Measurements from ENCODE around the gene RASEF. TPM values are rescaled to one million over a fixed set of nuclear protein-coding genes. Genes with fewer than 3 reads are reported as not detected.

Gene RASEF
- total RNA-seq, 1 experiment from 2014 or later: 0.09 TPM

DNA sequence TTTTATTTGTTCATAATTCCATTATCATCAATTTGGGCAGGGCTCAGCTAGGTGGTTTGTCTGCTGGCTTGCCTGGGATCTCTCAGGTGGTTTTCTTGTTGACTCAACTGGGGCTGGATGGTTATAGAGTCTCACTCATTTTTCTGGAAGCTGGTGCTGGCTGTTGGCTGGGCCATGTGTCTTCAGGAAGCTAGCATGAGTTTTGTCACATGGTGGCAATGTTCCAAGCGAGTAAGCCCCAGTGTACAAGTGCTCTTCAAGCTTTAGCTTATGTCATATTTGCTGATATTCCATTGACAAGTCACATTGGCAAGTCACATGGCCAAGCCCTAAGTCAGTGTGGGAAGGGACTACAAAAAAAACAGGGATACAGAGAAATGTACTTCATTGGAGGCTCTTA lies 2.3 kb upstream of the RASEF start:
- Histone ChIP-seq H3K27ac (ENCODE audit: low read depth, low read length, poor library complexity, severe bottlenecking) (no peak overlapping the region), H3K36me3 (ENCODE audit: insufficient read depth, low read length, poor library complexity, severe bottlenecking) (no peaks in the 10 kb centered on the region), H3K9me3 (ENCODE audit: low read depth, low read length, poor library complexity, severe bottlenecking) (no peaks in the 10 kb centered on the region), H3K4me3 (ENCODE audit: low read depth, low read length, poor library complexity, severe bottlenecking) (no peak overlapping the region), H3K27me3 (replicated peaks; ENCODE audit: insufficient read depth, low read depth, low read length, poor library complexity) (peaks cover 66% of the 10 kb centered on the region), H3K4me1 (ENCODE audit: insufficient read depth, low read length, poor library complexity, severe bottlenecking) (peaks cover 10% of the 10 kb centered on the region)
- BruUV-seq (replicated peaks): no TSS peak
- DNase-seq (ENCODE audit: low spot score): no peak
- intact Hi-C loops (cut with micrococcal nuclease; ENCODE audit: unreplicated experiment): no loop called here
- ChIA-PET POLR2A (ENCODE audit: low non-redundant PET) (no interaction called here), CTCF (no interaction called here)
- TF ChIP-seq, protein P1, sequence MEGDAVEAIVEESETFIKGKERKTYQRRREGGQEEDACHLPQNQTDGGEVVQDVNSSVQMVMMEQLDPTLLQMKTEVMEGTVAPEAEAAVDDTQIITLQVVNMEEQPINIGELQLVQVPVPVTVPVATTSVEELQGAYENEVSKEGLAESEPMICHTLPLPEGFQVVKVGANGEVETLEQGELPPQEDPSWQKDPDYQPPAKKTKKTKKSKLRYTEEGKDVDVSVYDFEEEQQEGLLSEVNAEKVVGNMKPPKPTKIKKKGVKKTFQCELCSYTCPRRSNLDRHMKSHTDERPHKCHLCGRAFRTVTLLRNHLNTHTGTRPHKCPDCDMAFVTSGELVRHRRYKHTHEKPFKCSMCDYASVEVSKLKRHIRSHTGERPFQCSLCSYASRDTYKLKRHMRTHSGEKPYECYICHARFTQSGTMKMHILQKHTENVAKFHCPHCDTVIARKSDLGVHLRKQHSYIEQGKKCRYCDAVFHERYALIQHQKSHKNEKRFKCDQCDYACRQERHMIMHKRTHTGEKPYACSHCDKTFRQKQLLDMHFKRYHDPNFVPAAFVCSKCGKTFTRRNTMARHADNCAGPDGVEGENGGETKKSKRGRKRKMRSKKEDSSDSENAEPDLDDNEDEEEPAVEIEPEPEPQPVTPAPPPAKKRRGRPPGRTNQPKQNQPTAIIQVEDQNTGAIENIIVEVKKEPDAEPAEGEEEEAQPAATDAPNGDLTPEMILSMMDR (conservative IDR thresholded peaks at IDR 0.05; ENCODE audit: low read depth, low read length): no peak
- TF ChIP-seq EZH2 (IDR thresholded peaks at IDR 0.05; ENCODE audit: borderline replicate concordance, low read depth, low read length, poor library complexity, severe bottlenecking): no peak

GRCh38 chr9:83061990-83062650 lies 822 bp downstream of the RASEF start:
- DNase-seq (ENCODE audit: low spot score): peak; percentile 7
- intact Hi-C loops (cut with micrococcal nuclease; ENCODE audit: unreplicated experiment): no loop called here
- no TSS peak for BruUV-seq (replicated peaks)
- ChIA-PET CTCF (interaction anchor here (0.5 kb wide), 1 partner anchor 558 kb away, joined by 5 read pairs; no protein-coding TSS in a partner anchor), POLR2A (ENCODE audit: low non-redundant PET) (no interaction called here)
- Histone ChIP-seq H3K4me1 (ENCODE audit: insufficient read depth, low read length, poor library complexity, severe bottlenecking) (peaks cover 10% of the 10 kb centered on the region), H3K27me3 (replicated peaks; ENCODE audit: insufficient read depth, low read depth, low read length, poor library complexity) (peaks cover 76% of the 10 kb centered on the region), H3K9me3 (ENCODE audit: low read depth, low read length, poor library complexity, severe bottlenecking) (no peaks in the 10 kb centered on the region), H3K36me3 (ENCODE audit: insufficient read depth, low read length, poor library complexity, severe bottlenecking) (no peaks in the 10 kb centered on the region), H3K4me3 (ENCODE audit: low read depth, low read length, poor library complexity, severe bottlenecking) (peak overlapping the region; percentile 19), H3K27ac (ENCODE audit: low read depth, low read length, poor library complexity, severe bottlenecking) (no peak overlapping the region)
- peak; percentile 74 for TF ChIP-seq EZH2 (IDR thresholded peaks at IDR 0.05; ENCODE audit: borderline replicate concordance, low read depth, low read length, poor library complexity, severe bottlenecking)
- TF ChIP-seq, protein P1 (conservative IDR thresholded peaks at IDR 0.05; ENCODE audit: low read depth, low read length): no peak

DNA sequence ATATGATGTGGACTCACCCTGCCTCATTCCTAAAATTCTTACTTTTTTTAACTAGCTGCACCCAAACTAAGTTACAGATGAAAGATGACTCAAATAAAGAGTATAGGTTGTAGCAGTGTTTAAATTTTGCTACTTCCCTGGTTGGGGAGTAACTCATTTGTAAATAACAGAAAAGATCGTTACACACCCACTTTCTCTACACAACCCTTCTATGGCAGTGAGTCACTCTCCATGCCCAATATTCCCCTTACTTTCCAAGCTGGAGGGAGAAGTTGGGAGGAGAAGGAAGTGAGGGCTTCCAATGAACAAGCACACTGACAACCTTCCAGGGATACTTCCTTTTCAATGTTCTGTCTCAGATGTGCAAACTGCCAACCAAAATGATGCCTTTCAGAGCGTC lies 1.9 kb downstream of the RASEF start:
- Histone ChIP-seq H3K27me3 (replicated peaks; ENCODE audit: insufficient read depth, low read depth, low read length, poor library complexity) (peaks cover 72% of the 10 kb centered on the region), H3K9me3 (ENCODE audit: low read depth, low read length, poor library complexity, severe bottlenecking) (no peaks in the 10 kb centered on the region), H3K4me3 (ENCODE audit: low read depth, low read length, poor library complexity, severe bottlenecking) (no peak overlapping the region), H3K27ac (ENCODE audit: low read depth, low read length, poor library complexity, severe bottlenecking) (no peak overlapping the region), H3K4me1 (ENCODE audit: insufficient read depth, low read length, poor library complexity, severe bottlenecking) (peaks cover 10% of the 10 kb centered on the region), H3K36me3 (ENCODE audit: insufficient read depth, low read length, poor library complexity, severe bottlenecking) (no peaks in the 10 kb centered on the region)
- DNase-seq (ENCODE audit: low spot score): no peak
- TF ChIP-seq EZH2 (IDR thresholded peaks at IDR 0.05; ENCODE audit: borderline replicate concordance, low read depth, low read length, poor library complexity, severe bottlenecking): no peak
- TF ChIP-seq, protein P1 (conservative IDR thresholded peaks at IDR 0.05; ENCODE audit: low read depth, low read length): no peak
- intact Hi-C loops (cut with micrococcal nuclease; ENCODE audit: unreplicated experiment): no loop called here
- ChIA-PET POLR2A (ENCODE audit: low non-redundant PET) (no interaction called here), CTCF (no interaction called here)
- BruUV-seq (replicated peaks): no TSS peak

Measured in A673 (cell line).